GM18861 (cell line): Measurements from ENCODE around the gene HACD2.

ENCODE experiments used
- ATAC-seq: cut with Tn5 transposase; IDR thresholded peaks from one replicate; pipeline ENCODE4 v1.9.1; 2021; ENCODE audit not compliant: unreplicated experiment

HACD2 gene

GRCh38 chr3:123486460-123486859 lies 98.4 kb downstream of the HACD2 start:
- no peak for ATAC-seq

- no peak for ATAC-seq
These were observed 99.3 kb downstream of the HACD2 start for GRCh38 chr3:123485551-123485950.

- ATAC-seq, result no peak
These were observed 101.7 kb downstream of the HACD2 start for GRCh38 chr3:123483146-123483545.

GRCh38 chr3:123481722-123482457 lies 103.0 kb downstream of the HACD2 start:
- ATAC-seq, result no peak

GRCh38 chr3:123481071-123481470 lies 103.8 kb downstream of the HACD2 start:
- ATAC-seq, result no peak

GRCh38 chr3:123480428-123480827 lies 104.4 kb downstream of the HACD2 start:
- no peak for ATAC-seq

- no peak for ATAC-seq
These were observed 105.0 kb downstream of the HACD2 start for GRCh38 chr3:123479891-123480290.

GRCh38 chr3:123478314-123478713 lies 106.5 kb downstream of the HACD2 start:
- no peak for ATAC-seq

GRCh38 chr3:123476967-123477750 lies 107.7 kb downstream of the HACD2 start:
- ATAC-seq, result no peak

- no peak for ATAC-seq
These were observed 109.1 kb downstream of the HACD2 start for GRCh38 chr3:123475786-123476185.

GRCh38 chr3:123471106-123471505 lies 113.7 kb downstream of the HACD2 start:
- ATAC-seq, result no peak

- ATAC-seq, result no peak
These were observed 115.4 kb downstream of the HACD2 start for GRCh38 chr3:123469323-123469995.

- no peak for ATAC-seq
These were observed 117.8 kb downstream of the HACD2 start for GRCh38 chr3:123467046-123467445.

- ATAC-seq, result no peak
These were observed 120.6 kb downstream of the HACD2 start for GRCh38 chr3:123464211-123464610.

- no peak for ATAC-seq
These were observed 125.0 kb downstream of the HACD2 start for GRCh38 chr3:123459862-123460261.

- no peak for ATAC-seq
These were observed 126.6 kb downstream of the HACD2 start for GRCh38 chr3:123458255-123458654.

GRCh38 chr3:123457841-123458240 lies 127.0 kb downstream of the HACD2 start:
- no peak for ATAC-seq

- no peak for ATAC-seq
These were observed 131.2 kb downstream of the HACD2 start for GRCh38 chr3:123453675-123454074.

GRCh38 chr3:123451186-123451585 lies 133.7 kb downstream of the HACD2 start:
- no peak for ATAC-seq

- ATAC-seq, result no peak
These were observed 134.8 kb downstream of the HACD2 start for GRCh38 chr3:123449997-123450604.
